HepG2 (cell line): Measurements from ENCODE around the gene CACNA1G. TPM values are rescaled to one million over a fixed set of nuclear protein-coding genes. Genes with fewer than 3 reads are reported as not detected.

Source experiments
- ARID5B ChIP-seq: IDR thresholded peaks from 2 replicates; pipeline ENCODE4 v1.4.0; 2020; ENCODE audit warnings: mild to moderate bottlenecking, missing genetic modification reagents
- ISL2 ChIP-seq: sonication (generic); formaldehyde crosslinking; IDR thresholded peaks from 2 replicates; pipeline ENCODE4 v1.5.0; 2020; ENCODE audit warnings: missing genetic modification reagents
- MED13 ChIP-seq: sonication (generic); formaldehyde crosslinking; IDR thresholded peaks from 2 replicates; pipeline ENCODE4 v1.5.0; 2020; ENCODE audit warnings: missing genetic modification reagents
- MEIS2 ChIP-seq: sonication (generic); formaldehyde crosslinking; IDR thresholded peaks from 2 replicates; pipeline ENCODE4 v1.9.0; 2021; ENCODE audit warnings: mild to moderate bottlenecking, missing genetic modification reagents
- NR0B2 ChIP-seq: sonication (generic); formaldehyde crosslinking; IDR thresholded peaks from 2 replicates; pipeline ENCODE4 v1.4.0; 2020; ENCODE audit warnings: mild to moderate bottlenecking, missing genetic modification reagents
- POLR2G ChIP-seq: fragments of 200-400 bp; formaldehyde crosslinking; IDR thresholded peaks from 2 replicates; pipeline ENCODE4 v1.6.1; 2018; ENCODE audit warnings: mild to moderate bottlenecking, low read depth, low read length, moderate library complexity
- STAT6 ChIP-seq: sonication (generic); formaldehyde crosslinking; IDR thresholded peaks from 2 replicates; pipeline ENCODE4 v1.4.0; 2020; ENCODE audit warnings: missing genetic modification reagents, mild to moderate bottlenecking, borderline replicate concordance
- ZNF280D ChIP-seq: sonication (generic); formaldehyde crosslinking; IDR thresholded peaks from 2 replicates; pipeline ENCODE4 v1.5.1; 2020; ENCODE audit warnings: mild to moderate bottlenecking, missing genetic modification reagents
- ZNF501 ChIP-seq: sonication (generic); formaldehyde crosslinking; IDR thresholded peaks from 2 replicates; pipeline ENCODE4 v1.5.1; 2020; ENCODE audit warnings: mild to moderate bottlenecking, moderate library complexity, missing genetic modification reagents
- polyA plus RNA-seq, 8 experiments: library from polyadenylated mRNA; depleted of rRNA in 3 of 8; stranded (reverse) in 7 of 8; unstranded in 1 of 8; fragments of >200 nt; fragmentation: Illumina TruSeq in 4 of 8; extraction: Trizol in 4 of 8; gene quantifications; 2 replicates each; pipeline versions ENCODE4 v1.2.1 to v1.2.3, GENCODE V29; 2011 to 2016; ENCODE audit warnings: low read depth in 4 of 8, missing spikeins in 1 of 8, mixed read lengths in 1 of 8; ENCODE audit not compliant: insufficient read depth in 1 of 8
- total RNA-seq, 5 experiments: library from RNA; depleted of rRNA; stranded (reverse); fragments of >200 nt; fragmentation: Illumina TruSeq; extraction: Trizol; gene quantifications; 2 replicates each; pipeline ENCODE4 v1.2.3, GENCODE V29; 2016; ENCODE audit warnings: low read depth in 1 of 5
- TF ChIP-seq, protein P1 (sequence below): sonication (generic); formaldehyde crosslinking; conservative IDR thresholded peaks from 2 replicates; pipeline ENCODE4 v1.4.0; 2020; ENCODE audit warnings: mild to moderate bottlenecking, missing genetic modification reagents, moderate library complexity
- TF ChIP-seq, protein P2 (sequence below): sonication (generic); formaldehyde crosslinking; IDR thresholded peaks from 2 replicates; pipeline ENCODE4 v1.4.0; 2020; ENCODE audit warnings: missing genetic modification reagents

CACNA1G gene
- total and polyA plus RNA-seq, 2 of the 13 experiments (the other 11 are each of a cell fraction or from before 2014, with no cell fraction given) = 0.02 TPM; not detected in 1

DNA sequence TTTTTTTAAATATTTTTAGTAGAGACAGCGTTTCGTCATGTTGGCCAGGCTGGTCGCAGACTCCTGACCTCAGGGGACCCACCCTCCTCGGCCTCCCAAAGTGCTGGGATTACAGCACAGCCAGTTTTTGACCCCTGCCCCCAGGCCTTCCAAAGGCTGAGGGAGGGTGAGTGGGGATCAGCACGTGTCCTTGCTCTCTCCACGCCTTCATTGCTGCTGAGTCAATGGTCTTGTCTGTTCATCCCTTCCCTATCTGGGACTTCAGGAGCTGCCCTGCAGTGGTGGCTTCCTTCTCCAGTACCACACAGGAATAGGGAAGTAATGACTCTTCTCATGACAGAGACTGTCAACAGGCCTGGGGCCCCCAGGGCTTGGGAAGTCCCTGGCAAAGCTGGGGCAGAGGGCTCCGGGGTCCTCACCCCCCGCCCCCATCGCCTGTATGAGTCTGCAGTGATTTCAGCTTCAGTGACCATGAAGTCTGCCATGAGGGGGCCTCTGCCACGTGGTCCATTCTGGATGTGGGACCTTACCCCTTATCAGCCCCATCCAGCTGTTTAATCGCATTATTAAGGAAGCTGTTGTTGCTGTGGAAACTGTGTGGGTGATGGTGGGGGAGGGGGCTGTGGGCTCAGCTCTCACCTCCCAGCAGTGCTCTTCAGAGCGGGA, 80.3 kb downstream of the CACNA1G start (continued):
- TF ChIP-seq, protein P1, sequence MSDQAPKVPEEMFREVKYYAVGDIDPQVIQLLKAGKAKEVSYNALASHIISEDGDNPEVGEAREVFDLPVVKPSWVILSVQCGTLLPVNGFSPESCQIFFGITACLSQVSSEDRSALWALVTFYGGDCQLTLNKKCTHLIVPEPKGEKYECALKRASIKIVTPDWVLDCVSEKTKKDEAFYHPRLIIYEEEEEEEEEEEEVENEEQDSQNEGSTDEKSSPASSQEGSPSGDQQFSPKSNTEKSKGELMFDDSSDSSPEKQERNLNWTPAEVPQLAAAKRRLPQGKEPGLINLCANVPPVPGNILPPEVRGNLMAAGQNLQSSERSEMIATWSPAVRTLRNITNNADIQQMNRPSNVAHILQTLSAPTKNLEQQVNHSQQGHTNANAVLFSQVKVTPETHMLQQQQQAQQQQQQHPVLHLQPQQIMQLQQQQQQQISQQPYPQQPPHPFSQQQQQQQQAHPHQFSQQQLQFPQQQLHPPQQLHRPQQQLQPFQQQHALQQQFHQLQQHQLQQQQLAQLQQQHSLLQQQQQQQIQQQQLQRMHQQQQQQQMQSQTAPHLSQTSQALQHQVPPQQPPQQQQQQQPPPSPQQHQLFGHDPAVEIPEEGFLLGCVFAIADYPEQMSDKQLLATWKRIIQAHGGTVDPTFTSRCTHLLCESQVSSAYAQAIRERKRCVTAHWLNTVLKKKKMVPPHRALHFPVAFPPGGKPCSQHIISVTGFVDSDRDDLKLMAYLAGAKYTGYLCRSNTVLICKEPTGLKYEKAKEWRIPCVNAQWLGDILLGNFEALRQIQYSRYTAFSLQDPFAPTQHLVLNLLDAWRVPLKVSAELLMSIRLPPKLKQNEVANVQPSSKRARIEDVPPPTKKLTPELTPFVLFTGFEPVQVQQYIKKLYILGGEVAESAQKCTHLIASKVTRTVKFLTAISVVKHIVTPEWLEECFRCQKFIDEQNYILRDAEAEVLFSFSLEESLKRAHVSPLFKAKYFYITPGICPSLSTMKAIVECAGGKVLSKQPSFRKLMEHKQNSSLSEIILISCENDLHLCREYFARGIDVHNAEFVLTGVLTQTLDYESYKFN (CRISPR knock-in tag) = peak; percentile 72
- TF ChIP-seq NR0B2 (CRISPR knock-in tag) (no peak; the same call in 1 of the 2 replicates), MEIS2 (CRISPR knock-in tag) (no peak), ZNF280D (CRISPR knock-in tag) (peak; percentile 62; the same call in 1 of the 2 replicates), STAT6 (0 out of 2 replicates have a peak, but pooled peaks have one; percentile 46), ISL2 (peak; percentile 63; the same call in 1 of the 2 replicates), ZNF501 (CRISPR knock-in tag) (no peak), MED13 (no peak), POLR2G (0 out of 2 replicates have a peak, but pooled peaks have one; percentile 41), ARID5B (CRISPR knock-in tag) (peak; percentile 90)
- TF ChIP-seq, protein P2, sequence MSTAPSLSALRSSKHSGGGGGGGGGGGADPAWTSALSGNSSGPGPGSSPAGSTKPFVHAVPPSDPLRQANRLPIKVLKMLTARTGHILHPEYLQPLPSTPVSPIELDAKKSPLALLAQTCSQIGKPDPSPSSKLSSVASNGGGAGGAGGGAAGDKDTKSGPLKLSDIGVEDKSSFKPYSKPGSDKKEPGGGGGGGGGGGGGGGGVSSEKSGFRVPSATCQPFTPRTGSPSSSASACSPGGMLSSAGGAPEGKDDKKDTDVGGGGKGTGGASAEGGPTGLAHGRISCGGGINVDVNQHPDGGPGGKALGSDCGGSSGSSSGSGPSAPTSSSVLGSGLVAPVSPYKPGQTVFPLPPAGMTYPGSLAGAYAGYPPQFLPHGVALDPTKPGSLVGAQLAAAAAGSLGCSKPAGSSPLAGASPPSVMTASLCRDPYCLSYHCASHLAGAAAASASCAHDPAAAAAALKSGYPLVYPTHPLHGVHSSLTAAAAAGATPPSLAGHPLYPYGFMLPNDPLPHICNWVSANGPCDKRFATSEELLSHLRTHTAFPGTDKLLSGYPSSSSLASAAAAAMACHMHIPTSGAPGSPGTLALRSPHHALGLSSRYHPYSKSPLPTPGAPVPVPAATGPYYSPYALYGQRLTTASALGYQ = 0 out of 2 replicates have a peak, but pooled peaks have one; percentile 63
